GM04503 (cell line): Measurements from ENCODE around the gene BMP6.

Experiments used
- DNase-seq: peaks from one replicate; pipeline ENCODE4 v3.0.0-alpha.2; 2012; ENCODE audit warnings: low read depth

The BMP6 gene

DNA sequence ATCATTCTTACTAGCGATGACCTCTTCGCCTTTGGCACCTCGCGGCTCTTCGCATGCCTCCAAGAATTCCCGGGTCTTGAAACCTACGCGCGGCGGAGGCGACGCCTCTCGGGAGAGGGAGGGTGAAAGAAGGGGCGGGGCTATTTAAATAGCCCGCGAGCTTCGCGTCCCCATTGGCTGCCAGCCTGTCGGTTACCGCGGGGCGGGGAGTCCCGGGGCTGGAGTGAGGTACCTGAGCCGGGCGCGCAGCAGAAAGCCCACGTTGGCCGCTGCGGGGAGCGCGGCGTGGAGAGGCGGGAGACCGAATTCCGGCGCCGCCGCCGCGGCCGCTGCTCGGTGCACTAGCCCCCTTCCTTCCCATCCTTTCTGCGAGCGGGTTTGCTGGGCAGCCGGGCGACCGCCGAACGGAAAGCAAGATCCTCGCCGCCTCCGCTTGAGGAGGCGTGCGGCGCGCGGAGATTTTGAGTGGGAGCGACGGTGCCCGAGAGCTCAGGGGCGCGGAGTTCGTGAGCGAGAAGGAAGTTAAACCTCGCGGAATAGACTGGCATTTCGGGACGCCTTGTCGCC lies at the start of gene BMP6:
Gene BMP6, plus strand, starts transcription at position 251 of the 567 bp plus-strand sequence. CDS start 857 bp downstream, outside the sequence.
- no peak for DNase-seq

- DNase-seq, result no peak
Observed at GRCh38 chr6:7677229-7677628, 48.7 kb upstream of the BMP6 start.

- DNase-seq, result no peak
Observed at GRCh38 chr6:7680393-7681075, 45.4 kb upstream of the BMP6 start.

DNA sequence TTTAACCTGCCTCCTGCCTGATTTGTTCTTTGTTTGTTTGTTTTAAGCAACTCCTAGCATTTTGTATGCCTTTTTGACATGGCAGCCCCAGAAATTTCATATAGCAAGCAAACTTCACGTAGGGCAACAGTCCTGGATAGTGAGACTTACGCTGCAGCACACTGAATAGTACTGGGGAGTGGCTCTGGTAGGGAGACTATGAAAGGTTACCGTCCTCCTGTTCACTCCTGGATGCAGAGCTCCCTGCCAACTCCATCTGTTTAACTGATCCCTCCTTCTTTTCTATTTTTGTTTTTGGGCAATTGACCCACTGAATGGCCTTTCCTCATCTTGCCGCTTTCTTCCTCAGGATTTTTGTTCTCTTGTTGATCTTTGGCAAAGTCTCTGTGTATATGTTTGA lies 44.5 kb upstream of the BMP6 start:
- DNase-seq, result no peak

- no peak for DNase-seq
Observed at GRCh38 chr6:7684076-7684475, 41.8 kb upstream of the BMP6 start.

GRCh38 chr6:7684843-7685242 lies 41.1 kb upstream of the BMP6 start:
- no peak for DNase-seq

- no peak for DNase-seq
Observed at GRCh38 chr6:7685276-7685675, 40.6 kb upstream of the BMP6 start.

GRCh38 chr6:7687145-7688111 lies 38.5 kb upstream of the BMP6 start:
- no peak for DNase-seq

GRCh38 chr6:7691021-7691420 lies 34.9 kb upstream of the BMP6 start:
- DNase-seq, result no peak

DNA sequence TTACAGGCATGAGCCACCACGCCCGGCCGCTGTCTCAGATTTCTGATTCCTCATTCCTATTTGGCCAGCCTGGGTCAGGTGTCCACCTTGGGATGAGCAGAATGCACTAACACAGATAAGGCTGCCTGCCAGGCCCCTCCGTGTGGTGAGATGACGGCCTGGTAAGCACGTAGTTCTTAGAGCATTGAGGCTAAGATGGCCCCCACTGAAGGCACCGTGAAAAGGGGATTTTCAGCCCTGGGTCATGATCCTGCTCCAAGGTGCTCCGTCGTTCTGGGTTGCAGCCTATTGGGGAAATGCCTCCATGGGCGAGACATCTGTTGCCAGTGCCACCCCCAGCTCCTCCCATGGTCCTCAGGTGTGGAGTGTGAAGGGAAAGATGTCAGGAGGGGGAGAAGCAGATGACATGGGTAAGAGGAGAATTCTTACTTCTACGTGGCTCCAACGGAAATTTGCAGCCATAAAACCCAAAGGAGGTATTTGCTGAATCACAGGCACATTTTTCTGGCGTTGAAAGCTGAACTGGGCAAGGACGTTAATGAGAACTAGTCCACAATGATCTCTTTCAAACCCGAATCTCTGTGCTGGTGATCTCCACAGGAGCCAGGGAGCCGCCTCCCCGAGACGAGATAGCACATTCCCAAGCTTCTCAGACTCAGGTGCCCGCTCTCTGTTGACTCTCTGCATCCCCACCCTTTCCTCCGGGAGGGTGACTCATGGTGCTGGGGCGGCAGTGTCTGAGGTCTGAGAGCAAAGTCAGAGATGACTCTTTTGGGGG lies 34.0 kb upstream of the BMP6 start:
- DNase-seq, result no peak

GRCh38 chr6:7692453-7692784 lies 33.5 kb upstream of the BMP6 start:
- DNase-seq, result no peak

- DNase-seq, result no peak
Observed at GRCh38 chr6:7693827-7694226, 32.1 kb upstream of the BMP6 start.

- no peak for DNase-seq
Observed at GRCh38 chr6:7696061-7696460, 29.8 kb upstream of the BMP6 start.

DNA sequence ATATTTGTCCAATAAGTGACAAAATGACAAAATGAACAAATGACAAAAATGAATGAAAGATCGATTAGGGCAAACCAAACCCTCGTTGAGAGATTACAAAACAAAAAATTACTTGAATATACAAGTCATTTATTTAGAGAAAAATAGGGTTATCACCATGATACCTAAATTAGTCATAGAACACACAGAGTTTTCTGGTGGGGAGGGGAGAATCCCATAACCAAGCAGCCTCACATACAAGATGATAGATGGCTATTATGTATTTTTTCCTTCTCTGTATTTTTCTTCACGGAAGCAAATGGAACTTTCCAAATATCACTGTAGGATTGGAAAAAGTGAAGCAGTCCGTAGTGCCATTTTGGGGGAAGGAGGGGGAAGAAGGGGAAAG lies 28.5 kb upstream of the BMP6 start:
- DNase-seq, result no peak

DNA sequence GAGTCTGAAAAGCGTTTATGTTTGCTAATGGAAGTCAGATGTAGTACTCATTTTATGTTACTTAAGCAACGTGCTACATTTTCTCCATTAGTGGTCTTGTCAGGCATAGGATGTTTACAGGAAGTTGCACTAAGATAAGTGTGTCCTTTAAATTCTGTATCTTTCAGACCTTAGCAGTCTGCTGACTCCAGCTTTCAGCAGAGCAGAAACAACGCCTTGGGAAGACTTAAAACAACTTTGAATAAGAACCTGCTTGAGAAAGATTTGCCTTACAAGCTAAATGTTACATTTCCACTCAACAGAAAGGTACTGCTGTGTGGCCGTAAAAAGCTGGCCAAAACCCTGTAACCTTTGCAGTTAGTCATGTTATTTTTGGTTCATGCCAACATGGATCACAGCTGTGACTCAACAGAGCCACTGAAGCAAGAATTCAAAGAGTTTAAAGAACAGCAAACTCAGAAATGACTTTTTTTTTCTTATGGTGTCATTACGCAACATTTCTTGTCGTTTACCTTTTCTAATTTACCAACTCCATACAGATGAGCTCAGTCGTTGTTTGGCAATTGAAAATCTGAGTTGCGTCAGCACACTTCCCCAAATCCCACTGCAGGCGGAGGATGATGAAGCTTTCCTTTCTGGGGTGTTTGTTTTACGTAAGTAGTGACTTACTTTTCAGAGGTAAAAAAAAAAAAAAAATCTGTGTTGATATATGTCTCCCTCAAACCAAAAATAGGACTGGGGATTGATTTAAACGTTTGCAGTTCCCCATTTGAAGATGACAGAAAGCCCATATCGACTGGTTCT lies 27.9 kb upstream of the BMP6 start:
- DNase-seq, result peak; percentile 71

- no peak for DNase-seq
Observed at GRCh38 chr6:7701212-7701834, 24.6 kb upstream of the BMP6 start.

- no peak for DNase-seq
Observed at GRCh38 chr6:7703148-7703680, 22.7 kb upstream of the BMP6 start.

GRCh38 chr6:7705483-7705882 lies 20.4 kb upstream of the BMP6 start:
- no peak for DNase-seq

GRCh38 chr6:7706269-7706668 lies 19.6 kb upstream of the BMP6 start:
- no peak for DNase-seq

GRCh38 chr6:7707787-7708186 lies 18.1 kb upstream of the BMP6 start:
- DNase-seq, result no peak

- DNase-seq, result no peak
Observed at GRCh38 chr6:7719364-7719850, 6.5 kb upstream of the BMP6 start.
